Cardiac fibroblast (primary cell): Measurements from ENCODE around the gene LMX1A.

Source experiments
- DNase-seq, 2 donors: peaks; one replicate each; pipeline versions ENCODE4 v3.0.0 to v3.0.0-alpha.2; 2010; ENCODE audit warnings: low read depth in 2 of 2
- H3K4me3 ChIP-seq, 2 donors: replicated peaks in 1 of 2; 1 replicate in 1 of 2; 2 replicates in 1 of 2; pipeline ENCODE4 v1.5.1; 2011; ENCODE audit warnings: low read depth in 2 of 2, low read length in 2 of 2, mild to moderate bottlenecking in 2 of 2, moderate library complexity in 1 of 2
- TF ChIP-seq, protein P1 (sequence below): IDR thresholded peaks from one replicate; pipeline ENCODE4 v1.5.1; 2011; ENCODE audit warnings: low read depth, mild to moderate bottlenecking, low read length, inconsistent platforms

LMX1A gene

DNA sequence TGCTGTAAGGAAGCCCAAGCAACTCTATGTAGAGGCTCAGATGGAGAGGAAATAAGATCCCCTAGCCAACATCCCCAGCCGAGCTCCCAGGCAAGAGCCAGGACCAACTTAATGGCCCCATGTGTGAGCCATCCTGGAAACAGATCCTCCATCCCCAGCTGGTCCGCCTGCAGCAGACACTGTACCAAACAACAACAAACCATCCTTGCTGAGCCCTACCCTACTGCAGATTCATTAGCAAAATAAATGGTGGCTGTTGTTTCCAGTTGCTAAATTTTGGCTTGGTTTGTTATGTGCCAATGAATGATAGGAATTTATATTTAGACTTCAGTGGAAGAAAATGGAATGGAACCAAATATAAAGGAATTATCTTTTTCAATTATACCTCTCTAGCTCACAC lies 43.9 kb downstream of the LMX1A start:
- no peak for DNase-seq
- TF ChIP-seq, protein P1, sequence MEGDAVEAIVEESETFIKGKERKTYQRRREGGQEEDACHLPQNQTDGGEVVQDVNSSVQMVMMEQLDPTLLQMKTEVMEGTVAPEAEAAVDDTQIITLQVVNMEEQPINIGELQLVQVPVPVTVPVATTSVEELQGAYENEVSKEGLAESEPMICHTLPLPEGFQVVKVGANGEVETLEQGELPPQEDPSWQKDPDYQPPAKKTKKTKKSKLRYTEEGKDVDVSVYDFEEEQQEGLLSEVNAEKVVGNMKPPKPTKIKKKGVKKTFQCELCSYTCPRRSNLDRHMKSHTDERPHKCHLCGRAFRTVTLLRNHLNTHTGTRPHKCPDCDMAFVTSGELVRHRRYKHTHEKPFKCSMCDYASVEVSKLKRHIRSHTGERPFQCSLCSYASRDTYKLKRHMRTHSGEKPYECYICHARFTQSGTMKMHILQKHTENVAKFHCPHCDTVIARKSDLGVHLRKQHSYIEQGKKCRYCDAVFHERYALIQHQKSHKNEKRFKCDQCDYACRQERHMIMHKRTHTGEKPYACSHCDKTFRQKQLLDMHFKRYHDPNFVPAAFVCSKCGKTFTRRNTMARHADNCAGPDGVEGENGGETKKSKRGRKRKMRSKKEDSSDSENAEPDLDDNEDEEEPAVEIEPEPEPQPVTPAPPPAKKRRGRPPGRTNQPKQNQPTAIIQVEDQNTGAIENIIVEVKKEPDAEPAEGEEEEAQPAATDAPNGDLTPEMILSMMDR: no peak
- H3K4me3 ChIP-seq: no peak overlapping the region

DNA sequence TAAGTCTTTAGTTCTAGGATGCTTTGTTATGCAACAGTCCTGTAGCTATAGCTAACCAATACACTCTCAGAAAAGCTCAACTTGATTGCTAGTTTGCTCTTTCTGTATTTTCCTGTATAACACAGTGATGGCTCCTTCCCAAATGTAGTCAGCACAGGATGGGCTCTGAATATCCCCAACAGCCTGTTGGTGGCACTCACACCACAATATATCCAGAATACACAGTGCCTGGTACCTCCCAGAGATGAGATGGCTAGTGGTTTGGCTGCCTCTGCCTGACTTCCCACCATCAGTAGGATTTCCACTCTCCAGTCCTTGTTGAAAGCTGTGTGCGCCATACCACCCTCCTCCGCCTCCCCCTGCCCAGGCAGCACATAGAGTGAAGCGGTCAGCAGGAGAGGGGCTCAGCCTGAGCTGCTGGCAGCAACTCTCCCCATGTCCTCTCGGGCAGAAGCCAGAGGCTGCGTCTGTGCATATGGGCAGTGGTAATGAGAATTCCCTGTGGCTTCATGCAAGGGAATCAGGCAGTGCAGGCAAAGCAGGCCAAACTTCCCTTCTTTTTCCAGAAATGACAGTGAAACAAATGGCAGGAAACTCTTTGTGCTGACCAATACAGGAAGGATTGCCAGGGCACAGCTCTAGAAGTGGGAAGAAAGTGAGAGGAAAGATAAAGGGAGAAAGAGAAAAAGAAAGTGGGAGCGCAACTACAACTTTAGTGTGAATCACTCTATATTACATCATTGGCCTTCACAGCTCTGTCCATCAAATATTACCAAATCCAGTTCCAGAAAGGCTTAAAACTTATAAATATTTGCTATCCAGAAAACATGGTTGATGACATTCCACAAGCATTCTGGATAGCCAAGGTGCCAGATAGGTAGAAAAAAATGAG lies 49.7 kb downstream of the LMX1A start:
- TF ChIP-seq, protein P1: no peak
- H3K4me3 ChIP-seq: no peak overlapping the region
- no peak for DNase-seq

DNA sequence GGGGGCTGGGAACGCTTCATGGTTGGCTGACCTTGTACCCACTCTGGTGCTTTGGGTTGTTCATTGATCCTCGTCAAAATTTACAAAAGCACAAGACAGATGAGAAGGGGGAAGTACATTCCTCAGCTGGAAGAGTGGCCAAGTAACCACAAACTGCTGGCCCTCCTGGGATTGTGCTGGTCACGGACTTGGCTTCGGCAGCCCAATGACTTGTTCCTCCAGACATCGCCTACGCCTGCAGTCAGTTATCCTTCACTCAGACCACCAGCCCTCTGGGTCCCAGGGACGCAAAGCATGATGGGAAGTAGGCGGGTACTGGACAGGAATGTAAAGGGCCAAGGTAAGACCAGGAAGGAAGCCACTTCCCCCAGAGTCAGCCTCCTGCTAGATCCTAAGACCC lies 53.1 kb downstream of the LMX1A start:
- H3K4me3 ChIP-seq: no peak overlapping the region
- no peak for DNase-seq
- TF ChIP-seq, protein P1: no peak

DNA sequence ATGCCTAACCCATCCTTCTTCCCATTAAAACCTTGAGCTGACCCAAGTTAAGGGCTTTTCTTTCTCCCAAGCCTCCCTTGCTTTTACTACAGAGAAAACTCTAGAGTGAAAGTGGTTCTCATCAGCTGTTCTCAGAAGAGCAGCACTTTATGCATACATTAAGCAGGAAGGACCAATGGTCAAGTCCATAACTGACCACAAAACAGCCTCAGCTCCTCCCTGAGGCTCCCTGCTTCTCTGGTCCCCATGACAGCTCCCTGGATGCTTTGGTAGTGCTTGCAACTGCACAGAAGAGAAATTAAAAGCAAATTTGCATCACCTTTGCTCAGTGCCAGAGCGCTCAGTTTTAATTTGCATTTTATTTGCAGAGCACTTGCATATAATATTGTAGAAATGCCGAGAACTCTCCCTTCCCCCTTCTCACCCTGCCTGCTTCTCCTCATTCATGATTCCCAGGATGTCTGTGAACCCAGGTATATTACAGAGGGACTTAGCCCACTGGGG lies 56.1 kb downstream of the LMX1A start:
- TF ChIP-seq, protein P1: no peak
- DNase-seq: no peak
- H3K4me3 ChIP-seq: no peak overlapping the region

DNA sequence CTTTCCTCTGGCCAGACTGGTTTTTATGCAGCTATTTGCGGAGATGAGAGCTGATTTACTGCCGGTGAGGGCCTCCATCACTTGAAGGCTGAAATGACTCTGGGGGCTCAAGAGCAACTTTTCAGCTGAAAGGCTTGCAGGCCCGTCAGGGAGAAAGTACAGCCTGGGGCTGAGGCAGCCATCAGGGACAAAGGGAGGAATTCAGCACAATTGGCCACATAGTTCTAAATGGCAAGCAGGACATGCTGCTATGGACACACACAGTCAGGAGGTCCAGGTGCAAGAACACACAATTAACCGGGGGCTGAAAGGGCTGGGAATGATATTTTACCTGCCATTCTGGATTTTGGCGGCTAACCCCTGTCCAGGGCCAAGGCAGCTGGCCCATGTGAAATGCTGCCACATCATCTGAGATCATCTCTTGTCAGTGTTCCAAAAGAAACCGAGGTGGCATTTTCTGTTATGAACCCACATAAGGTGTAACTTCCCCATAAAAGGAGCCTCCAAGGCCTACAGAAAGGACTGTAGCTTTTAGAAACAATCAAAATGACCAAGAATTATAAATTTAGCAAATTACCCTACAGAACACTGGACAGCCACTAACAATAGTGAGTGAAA lies 58.2 kb downstream of the LMX1A start:
- DNase-seq: no peak
- TF ChIP-seq, protein P1: no peak
- no peak overlapping the region for H3K4me3 ChIP-seq

DNA sequence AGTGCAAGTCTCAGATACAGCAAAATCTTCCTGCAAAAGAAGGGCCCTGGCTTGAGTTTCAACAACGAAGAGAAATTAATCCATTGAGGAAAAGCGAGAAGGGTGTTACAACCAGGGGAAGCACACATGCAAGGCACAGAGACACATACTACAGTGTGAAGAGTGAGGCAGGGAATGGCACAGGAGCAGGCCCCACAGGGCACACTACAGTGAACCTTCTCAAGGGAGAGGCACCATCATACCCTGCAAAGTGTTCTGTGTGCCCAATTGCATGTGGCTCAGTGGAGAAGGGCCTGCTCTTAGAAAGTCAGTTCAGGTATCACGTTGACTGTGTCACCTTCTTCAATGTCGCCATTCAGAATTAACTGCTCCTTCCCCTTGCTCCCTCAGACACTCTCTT lies 60.3 kb downstream of the LMX1A start:
- H3K4me3 ChIP-seq: no peak overlapping the region
- TF ChIP-seq, protein P1: no peak
- no peak for DNase-seq
